GM21423 (cell line): ENCODE measurements around the gene ZNF488.

Experiments used
- ATAC-seq: cut with Tn5 transposase; IDR thresholded peaks from one replicate; pipeline ENCODE4 v1.9.1; 2021; ENCODE audit warnings: mild to moderate bottlenecking, moderate library complexity; ENCODE audit not compliant: unreplicated experiment

The ZNF488 gene

GRCh38 chr10:47350671-47351640 lies 33.1 kb downstream of the ZNF488 start:
- ATAC-seq: no peak

GRCh38 chr10:47349941-47350371 lies 34.1 kb downstream of the ZNF488 start:
- no peak for ATAC-seq

DNA sequence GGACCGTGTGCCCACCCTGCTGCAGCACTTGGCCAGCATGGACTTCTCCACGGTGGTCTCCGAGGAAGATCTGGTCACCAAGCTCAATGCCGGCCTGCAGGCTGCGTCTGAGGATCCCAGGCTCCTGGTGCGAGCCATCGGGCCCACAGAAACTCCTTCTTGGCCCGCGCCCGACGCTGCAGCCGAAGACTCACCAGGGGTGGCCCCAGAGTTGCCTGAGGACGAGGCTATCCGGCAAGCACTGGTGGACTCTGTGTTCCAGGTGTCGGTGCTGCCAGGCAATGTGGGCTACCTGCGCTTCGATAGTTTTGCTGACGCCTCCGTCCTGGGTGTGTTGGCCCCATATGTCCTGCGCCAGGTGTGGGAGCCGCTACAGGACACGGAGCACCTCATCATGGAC lies 34.6 kb downstream of the ZNF488 start:
- ATAC-seq: no peak

GRCh38 chr10:47348661-47349470 lies 35.2 kb downstream of the ZNF488 start:
- ATAC-seq: no peak

DNA sequence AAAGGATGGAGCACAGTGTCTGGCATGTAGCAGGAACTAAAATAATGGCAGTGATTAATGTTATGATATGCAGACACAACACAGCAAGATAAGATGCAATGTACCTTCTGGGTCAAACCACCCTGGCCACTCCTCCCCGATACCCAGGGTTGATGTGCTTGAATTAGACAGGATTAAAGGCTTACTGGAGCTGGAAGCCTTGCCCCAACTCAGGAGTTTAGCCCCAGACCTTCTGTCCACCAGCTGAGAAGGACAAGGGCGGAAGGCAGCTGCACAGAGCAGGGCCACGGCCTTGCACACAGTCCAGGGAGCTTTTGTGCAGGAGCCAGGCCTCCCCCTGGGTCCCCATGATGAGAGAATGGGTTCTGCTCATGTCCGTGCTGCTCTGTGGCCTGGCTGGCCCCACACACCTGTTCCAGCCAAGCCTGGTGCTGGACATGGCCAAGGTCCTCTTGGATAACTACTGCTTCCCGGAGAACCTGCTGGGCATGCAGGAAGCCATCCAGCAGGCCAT lies 35.9 kb downstream of the ZNF488 start, which contains the start of gene RBP3:
RBP3 (plus strand) TSS at position 226 of the 514 bp plus-strand sequence; CDS start at position 348, 122 bp downstream.
- ATAC-seq: no peak

GRCh38 chr10:47347303-47347675 lies 36.8 kb downstream of the ZNF488 start:
- no peak for ATAC-seq

DNA sequence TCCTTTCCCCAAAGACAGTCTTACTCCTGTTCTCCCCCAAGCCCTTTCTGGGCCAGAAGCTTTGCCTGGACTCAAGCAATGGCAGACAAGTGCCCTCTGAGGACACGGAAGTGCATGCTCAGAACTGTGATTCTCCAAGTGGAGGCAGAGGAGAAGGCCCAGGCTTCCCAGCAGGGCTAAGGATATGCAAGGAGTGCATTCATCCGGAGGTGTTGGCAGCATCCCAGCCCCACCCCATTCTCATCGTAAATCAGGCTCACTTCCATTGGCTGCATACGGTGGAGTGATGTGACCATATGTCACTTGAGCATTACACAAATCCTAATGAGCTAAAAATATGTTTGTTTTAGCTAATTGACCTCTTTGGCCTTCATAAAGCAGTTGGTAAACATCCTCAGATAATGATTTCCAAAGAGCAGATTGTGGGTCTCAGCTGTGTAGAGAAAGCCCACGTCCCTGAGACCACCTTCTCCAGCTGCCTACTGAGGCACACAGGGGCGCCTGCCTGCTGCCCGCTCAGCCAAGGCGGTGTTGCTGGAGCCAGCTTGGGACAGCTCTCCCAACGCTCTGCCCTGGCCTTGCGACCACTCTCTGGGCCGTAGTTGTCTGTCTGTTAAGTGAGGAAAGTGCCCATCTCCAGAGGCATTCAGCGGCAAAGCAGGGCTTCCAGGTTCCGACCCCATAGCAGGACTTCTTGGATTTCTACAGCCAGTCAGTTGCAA lies 37.4 kb downstream of the ZNF488 start:
- ATAC-seq: no peak

DNA sequence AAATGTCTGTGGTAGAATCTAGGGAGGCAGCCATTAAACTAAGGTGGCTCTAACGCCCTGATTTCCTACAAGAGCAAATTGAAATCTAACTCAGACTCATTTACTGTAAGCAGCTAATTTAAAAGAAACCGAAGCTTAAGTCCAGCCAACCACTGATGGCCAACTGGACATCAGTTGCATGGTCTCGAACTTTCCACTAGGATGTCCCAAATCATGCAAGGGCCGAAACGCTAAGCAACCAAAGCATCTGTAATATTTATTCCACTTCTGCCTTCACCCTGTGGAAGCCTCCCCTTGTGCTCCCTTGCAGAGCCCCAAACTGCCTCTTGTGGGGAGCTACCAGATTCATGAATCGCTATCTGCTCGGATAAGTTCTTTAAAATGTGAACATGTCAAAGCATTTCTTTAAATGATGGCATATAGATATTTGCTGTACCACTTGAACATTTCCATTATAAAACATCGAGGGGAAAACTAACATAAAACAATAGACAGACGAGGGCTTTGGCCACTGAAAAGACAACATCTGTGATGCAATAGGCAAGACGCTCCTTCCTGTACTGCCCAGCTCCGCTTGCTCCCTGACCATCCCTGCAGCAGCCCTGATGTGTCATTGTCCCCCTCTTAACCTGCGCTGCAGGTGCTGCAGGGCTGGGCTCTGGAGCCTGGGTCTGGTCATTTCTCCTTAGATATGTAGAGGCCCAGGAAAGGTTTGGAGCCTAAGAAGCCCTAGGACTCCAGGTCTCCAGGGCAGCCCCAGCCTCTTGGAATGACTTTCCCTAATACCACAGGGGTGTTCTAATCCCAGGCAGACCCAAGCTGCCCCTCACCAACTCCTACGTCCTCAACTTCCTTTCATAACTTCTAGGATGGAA lies 38.9 kb downstream of the ZNF488 start:
- no peak for ATAC-seq

GRCh38 chr10:47340608-47341170 lies 43.4 kb downstream of the ZNF488 start:
- no peak for ATAC-seq

GRCh38 chr10:47339759-47340607 lies 44.1 kb downstream of the ZNF488 start:
- ATAC-seq: no peak

DNA sequence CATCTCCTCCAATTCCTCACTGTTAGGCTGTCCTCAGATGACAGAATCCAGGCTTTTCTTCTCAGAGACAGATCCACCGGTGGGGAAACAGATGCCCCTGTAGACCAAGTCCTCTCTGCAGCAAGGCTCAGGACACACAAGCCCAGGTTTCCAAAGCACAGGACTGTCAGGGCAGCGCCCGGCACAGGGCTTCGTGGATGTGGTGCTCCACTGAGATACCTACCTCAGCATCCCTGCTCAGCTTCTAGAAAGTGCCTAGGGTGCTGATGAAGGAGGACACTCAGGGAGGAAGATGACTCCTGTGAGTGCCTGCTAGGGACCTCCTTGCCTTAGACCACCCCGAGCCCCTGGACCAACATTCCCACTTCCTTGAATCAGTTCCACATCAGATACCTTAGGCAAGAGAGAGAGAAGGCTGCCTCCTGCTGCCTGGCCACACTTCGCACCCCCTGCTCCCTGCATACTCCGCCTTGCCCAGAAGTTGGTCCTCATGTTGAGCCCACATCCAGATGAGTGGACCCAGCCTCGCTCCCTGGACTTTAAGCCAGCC lies 44.8 kb downstream of the ZNF488 start:
- no peak for ATAC-seq

DNA sequence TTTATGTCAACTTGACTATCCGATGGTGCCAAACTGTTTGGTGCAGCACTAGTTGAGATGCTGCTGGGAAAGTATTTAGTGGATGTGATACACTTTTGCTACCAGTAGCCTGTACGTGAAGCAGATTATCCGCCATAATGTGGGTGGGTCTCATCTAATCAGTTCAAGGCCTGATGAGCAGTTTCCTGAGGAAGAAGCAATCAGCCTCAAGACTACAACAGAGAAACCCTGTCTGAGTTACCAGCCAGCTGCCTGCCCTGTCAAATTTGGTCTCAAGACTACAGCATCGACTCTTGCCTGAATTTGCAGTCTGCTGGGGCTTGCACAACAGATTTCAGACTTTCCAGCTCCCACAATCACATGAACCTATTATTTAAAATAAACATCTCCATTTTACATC lies 46.8 kb downstream of the ZNF488 start:
- ATAC-seq: no peak

DNA sequence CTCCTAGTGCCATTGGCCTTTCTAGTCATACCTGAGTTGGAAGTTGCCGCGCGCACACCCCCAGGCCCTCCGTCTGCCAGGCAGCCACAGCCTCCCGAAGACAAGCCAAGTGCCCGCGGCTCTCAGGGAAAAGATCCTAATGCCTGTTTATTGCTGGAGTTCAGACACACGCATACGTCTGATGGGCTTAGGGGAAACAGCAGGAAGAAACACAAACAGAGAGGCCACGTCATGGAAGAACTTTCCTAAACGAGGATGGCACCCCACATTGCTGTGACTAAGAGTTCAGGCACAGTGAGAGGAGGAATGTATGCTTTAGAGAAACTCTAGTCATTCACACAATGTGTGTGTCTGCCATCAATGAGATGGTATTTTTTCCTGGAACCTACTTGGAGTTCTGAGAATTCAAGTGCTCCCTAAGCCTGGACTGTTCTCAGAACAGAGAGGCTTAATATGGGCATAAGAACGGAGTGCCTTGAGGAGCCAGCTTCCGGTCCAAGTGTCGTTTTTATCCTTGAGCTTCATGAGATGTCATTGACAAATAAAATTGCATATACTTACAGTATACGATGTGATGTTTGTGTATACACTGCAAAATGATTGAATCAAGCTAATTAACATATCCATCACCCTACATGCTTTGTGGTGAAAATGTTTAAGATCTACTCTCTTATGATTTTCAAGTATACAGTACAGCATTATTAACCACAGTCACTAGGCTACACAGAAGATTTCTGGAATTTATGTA lies 47.5 kb downstream of the ZNF488 start:
- no peak for ATAC-seq

DNA sequence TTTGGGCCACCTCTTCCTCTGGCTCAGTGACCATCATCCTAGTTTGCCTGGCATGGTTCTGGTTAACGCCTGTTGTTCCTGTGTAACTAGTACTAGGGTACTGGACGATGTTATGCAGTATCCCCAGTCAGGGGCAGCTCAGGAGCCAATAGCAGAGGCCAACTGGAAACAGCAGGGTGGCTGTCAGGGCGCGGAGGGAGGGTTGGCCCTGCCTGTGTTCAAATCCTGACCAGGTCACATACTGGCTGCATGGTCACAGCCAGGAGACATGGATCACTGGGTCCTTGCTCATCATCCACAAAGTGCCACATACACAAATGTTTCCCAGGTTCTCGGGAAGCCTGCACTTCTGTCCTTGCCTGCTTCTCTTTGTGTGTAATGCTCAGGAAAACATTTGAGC lies 48.2 kb downstream of the ZNF488 start:
- no peak for ATAC-seq

DNA sequence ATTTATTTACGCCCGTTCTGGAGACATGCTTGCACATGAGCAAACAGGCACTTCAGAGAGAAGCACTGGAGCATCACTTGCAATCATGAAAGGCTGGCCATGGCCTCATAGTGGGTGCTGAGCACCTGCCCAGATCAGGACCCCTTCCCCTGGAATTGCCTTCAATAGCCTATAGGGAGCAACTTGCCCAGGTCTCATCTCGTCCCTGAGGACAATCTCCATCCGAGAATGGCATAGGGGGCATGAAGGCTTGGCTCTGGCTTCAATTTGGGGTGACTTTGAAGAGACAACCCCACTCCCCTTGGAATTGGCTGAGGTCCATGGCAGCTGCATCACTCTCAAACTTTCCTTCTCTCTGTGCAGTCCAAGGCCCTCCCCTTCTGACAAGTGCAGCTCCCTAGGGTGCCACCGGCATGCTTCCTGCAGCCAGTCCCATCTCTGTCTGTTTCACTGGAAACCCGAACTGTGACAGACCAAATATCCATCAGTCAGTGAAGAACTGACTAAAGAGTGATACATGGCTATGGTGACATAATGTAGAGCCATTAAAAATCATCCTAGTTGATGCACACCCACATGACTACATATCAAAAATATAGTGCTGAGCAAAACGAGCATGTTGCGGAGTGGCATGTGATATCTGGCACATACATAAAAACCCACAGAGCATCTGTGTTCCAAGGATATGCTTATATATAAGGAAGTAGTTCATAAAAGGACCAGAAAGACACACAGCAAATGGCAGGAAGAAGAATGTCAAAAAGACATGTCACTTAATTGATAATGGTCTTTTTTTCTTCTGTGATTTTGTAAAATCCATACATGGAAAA lies 49.4 kb downstream of the ZNF488 start:
- ATAC-seq: no peak

GRCh38 chr10:47333532-47333931 lies 50.6 kb downstream of the ZNF488 start:
- ATAC-seq: no peak

DNA sequence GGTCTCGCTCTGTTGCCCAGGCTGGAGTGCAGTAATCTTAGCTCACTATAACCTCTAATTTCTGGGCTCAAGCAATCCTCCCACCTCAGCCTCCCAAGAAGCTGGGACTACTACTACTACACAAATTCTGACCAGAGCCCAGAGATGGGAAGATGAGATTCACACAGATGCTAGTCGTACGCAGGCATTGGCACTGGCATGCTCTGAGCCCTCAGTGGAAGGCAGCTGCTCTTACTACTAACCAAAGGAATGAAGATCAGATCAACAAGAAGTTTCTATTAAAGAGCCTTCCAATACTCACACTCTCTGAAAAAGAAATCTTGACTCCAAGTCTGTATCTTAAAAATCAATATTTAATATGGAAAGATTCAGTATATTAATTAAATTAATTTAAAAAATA lies 51.1 kb downstream of the ZNF488 start:
- ATAC-seq: no peak
